SW 1271 (cell line): ENCODE measurements around the gene RAB7B.
"Not testable (repeated sequence)": the region's sequence is repeated elsewhere in the genome, so short reads cannot be mapped to it uniquely, and the experiment has no call there.

ENCODE experiments used
- DNase-seq, 2 experiments: peaks; one replicate each; lab custom pipeline; 2025; lab: John Stamatoyannopoulos, UW

RAB7B gene, protein sequence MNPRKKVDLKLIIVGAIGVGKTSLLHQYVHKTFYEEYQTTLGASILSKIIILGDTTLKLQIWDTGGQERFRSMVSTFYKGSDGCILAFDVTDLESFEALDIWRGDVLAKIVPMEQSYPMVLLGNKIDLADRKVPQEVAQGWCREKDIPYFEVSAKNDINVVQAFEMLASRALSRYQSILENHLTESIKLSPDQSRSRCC

DNA sequence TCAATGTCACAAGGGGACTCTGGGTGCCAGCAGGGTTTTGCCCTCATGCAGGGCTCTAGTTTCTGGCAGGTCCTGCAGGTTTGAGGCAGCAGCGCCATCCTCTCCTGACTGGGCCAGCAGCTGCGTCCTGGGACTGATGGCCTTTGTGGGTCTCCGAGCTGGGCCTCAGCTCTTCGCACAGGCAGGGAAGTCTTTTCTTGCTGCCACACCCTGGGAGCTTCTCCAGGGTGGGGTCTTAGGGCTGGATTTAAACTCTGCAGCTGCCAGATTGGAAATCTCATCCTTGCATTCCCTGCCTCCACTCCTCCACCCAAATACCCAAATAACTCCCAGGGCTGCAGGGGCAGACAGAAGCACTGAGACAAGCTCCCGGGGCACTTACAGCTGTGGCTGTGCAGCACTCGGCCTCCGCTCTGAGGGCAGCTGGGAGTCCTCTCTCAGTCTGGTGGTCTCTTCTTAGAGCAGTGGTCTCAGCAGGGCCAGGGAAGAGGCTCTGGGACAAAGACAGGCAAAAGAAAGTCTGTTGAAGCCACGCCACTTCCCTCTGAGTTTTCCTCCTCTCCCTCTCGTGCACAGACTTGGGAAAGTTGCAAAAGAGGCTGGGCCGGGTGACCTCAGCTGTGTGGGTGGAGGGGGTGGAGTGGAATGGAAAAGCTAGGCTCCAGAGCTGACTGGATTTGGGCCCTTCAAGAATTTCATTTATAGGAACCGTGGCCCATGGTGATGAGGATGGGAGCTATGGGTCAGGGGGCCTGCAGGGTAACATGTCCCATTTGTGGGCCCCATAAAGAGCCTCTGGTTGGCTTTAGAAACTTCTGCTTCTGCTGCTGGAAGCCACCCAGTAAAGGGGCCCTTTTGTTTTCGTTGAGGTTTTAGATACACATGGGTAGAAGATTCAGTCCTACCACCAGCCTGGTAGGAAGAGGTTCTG, at the start of gene RAB7B:
Gene RAB7B (minus strand): TSS at position 525 of the 931 bp plus-strand sequence. CDS start 9,260 bp downstream, outside the sequence.
- DNase-seq, result no peak

- DNase-seq, result not testable (repeated sequence)
Measured at GRCh38 chr1:206052231-206052865, 49.2 kb upstream of the RAB7B start.

- no peak for DNase-seq
Measured at GRCh38 chr1:206050655-206051235, 47.5 kb upstream of the RAB7B start.

GRCh38 chr1:206049919-206050600, 46.9 kb upstream of the RAB7B start:
- DNase-seq, result no peak

GRCh38 chr1:206049293-206049692, 46.1 kb upstream of the RAB7B start:
- no peak for DNase-seq

- no peak for DNase-seq
Measured at GRCh38 chr1:206048582-206048981, 45.4 kb upstream of the RAB7B start.

DNA sequence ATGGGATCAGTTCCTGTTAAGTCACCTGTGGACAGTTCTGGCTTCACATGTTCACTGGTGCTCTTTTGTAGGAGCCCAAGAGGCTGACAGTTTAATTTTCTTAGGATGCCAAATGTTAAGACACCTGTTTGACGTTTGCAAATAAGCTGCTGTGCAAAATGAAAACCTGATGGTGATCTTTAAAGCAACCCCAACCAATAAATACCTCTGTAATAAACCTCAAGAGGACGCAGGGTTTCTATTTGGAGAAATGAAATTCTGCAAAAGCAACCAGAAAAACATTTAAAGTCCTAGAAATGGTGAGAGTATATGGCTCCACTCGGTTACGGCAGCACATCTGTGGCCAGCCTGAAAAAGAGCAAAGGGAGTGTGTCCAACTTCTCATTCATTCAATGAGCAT, 44.1 kb upstream of the RAB7B start:
- DNase-seq, result no peak

DNA sequence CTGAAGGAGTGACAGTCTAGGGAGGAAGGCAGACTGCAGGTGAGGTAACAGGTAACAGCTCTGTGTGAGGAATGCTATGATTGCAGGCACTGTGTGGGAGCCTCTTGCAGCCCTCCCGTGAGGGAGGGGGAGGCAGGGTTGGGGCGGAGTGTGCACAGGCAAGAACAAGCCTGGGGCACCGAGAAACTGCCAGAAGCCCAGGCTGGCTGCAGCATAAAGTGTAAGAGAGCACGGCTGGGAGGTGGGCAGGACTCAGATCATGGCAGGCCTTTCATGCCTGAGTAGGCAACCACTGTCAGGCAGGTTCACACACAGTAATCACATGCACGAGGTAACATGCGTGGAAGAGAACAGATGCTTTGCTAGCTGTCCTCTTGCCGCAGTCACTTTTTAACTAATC, 38.4 kb upstream of the RAB7B start:
- no peak for DNase-seq

- DNase-seq, result no peak
Measured at GRCh38 chr1:206040328-206040727, 37.1 kb upstream of the RAB7B start.

DNA sequence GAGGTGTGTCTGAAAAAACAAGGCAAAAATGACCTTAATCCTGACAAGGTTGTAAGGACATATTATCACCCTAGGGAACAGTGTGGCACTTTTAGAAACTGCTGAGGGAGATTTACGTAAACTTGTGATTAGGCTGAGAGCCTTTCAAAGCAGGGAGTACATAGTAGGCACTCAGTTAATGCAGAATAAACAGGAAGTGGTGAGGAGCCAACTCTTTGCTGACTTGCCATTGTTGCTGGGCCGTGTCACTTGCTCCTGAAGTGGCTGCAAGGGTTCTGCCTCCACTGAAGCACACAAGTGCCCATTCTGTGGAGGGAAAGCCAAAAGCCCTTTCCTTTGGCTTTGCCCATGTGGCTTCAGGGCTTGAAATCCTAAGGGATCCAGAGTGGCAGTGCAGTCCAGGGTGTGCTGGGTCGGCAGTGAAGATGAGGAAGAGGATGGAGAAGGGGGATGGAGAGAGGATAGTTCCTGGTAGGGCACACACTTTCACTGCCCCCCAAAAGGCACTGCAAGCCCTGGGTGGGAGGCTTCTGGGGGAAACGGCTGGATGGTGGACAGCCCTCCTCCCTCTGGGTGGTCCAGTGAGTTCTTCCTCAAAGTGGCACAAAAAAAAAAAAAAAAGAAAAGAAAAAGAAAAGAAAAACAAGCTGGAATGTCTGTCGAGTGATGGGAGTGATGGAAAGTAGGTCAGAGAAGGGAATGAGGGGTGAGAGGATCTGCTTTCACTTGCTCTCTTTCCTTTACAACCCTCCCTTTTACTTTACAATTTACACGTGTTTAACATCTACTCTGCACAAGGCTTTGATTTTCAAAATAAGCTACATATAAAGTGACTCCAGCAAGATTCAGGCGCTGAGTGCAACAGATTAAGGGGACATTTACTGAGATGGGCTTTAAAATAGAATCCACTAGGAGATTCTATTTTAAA, 36.1 kb upstream of the RAB7B start:
- no peak for DNase-seq

GRCh38 chr1:206037581-206037980, 34.4 kb upstream of the RAB7B start:
- no peak for DNase-seq

DNA sequence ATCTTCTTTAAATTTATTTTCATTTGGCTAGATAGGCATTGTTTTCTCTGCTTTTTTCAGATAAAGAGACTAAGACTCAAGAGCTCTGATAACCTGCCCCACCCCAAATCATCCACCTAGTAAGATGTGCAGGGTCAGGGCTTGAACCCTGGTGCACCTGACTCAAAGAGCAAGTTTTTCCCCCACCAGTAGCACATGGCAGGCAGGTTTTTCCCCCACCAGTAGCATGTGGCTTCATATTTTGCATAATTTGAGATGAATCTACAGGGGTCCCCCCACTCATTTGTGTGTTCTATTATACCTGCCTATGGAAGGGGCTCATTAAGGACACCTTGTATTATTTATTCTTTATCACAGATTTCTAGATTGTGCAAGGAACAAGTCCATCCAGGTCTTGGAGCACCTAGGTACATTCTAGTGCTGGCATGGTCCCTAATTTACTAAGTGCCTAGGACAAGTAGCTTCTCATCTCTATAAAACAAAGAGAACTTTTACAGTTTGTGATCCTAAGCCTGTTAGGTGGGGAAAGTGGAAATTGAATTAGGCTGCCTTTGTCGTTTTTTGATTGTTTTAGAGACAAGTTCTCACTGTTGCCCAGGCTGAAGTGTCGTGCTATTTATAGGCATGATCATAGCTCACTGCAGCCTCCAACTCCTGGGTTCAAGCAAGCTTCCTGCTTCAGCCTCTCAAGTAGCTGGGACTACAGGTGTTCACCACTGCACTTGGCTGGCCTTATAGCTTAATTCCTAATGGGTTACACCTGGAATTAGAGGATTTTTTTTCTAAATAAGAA, 33.7 kb upstream of the RAB7B start:
- DNase-seq, result no peak

DNA sequence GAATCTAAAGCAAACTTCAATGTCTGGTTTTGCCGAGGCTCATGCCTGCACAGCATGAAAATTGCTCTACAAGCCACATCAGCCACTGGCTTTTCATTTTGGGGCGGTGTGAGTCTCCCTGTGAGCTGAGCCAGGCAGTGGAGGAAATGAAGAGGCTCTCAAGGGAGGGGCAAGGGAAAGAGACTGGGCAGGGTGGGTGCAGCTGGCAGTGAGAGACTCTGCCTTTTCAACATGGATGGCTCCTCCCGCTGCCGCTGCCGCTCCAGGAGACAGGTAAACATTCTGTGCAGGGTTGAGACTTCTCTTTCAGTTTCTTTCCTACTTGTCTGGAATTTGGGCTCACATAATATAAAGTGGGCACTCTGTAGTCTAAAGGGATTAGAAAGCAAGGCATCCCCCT, 31.8 kb upstream of the RAB7B start:
- no peak for DNase-seq

- no peak for DNase-seq
Measured at GRCh38 chr1:206032380-206033140, 29.4 kb upstream of the RAB7B start.

GRCh38 chr1:206030714-206031113, 27.5 kb upstream of the RAB7B start:
- DNase-seq, result peak in 1 of 2 experiments; percentile 31

DNA sequence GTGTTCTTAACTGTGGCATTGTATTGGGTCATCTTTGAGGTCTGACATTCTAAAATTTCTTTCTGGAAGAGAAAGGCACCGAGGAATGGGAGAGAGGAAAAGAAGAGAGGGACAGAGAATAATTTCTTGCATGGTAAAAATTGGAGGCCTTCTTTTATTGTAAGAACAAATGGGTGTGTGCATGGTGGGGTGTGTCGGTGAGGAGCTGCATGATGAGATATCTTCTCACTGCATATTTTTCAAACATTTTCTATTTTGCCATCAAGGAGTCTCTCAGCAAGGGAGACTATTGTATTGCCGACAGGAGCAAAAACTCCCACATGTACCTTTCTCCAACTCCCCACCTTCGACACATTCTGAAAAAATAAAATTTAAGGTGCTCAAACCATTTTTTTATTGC, 27.0 kb upstream of the RAB7B start:
- DNase-seq, result no peak

DNA sequence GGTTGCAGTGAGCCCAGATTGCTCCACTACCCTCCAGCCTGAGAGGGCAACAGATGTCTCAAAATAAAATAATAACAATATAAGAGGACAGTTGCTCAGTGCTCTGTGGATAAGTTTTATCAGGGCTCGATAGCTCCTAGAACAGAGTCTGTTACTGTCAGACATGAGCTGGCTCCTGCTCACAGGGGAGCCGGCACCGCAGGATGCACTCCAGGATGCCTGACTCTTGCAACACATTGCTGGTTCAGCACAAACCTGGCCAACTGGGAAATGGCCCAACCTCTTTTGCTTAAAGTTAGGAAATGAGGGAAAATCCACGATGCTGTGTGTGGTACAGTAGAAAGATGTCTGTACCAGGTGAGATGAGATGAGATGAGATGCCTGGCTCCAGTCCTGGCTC, 26.3 kb upstream of the RAB7B start:
- no peak for DNase-seq

DNA sequence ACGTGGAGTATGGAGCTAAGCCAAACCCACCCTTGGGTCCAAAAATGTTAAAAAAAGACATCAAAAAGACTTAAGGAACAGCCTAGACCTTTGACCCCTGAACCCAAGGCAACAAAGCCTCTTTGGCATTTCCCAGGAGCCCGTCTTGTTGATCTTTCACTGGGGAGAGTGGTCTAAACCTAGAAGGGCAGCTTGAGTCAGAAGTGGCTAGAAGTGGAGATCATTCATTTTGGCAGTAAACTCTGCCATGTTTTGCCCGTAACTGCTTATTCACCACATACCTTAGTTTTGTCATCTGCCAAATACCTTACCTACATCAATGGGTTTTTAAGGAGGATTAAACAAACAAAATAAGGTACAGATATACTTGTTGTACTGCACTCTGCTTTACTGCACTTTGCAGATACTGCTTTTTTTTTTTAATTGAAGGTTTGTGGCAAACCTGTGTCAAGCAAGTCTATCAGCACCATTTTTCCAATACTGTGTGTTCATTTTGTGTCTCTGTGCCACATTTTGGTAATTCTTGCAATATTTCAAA, 22.2 kb upstream of the RAB7B start:
- no peak for DNase-seq

- no peak for DNase-seq
Measured at GRCh38 chr1:206023695-206024094, 20.5 kb upstream of the RAB7B start, which contains the start of gene CTSE. TSS of gene CTSE (minus strand) at chr1:206023895. CDS start at chr1:206023791, 104 bp downstream.
